HL-60 (cell line): ENCODE data around the gene RIPOR2.
"Not testable (repeated sequence)": the region's sequence is repeated elsewhere in the genome, so short reads cannot be mapped to it uniquely, and the experiment has no call there.

Experiments used
- DNase-seq, 2 experiments: peaks; one replicate each; pipeline ENCODE4 v3.0.0-alpha.2; 2010 to 2020; ENCODE audit warnings: low read depth in 1 of 2, low spot score in 1 of 2
- H3K27ac ChIP-seq: fragments of 250-450 bp; sonication (Bioruptor Pico); replicated peaks from 2 replicates; pipeline ENCODE4 v1.5.1; 2020; ENCODE audit warnings: mild to moderate bottlenecking, moderate library complexity
- H3K27me3 ChIP-seq: fragments of 250-450 bp; sonication (Bioruptor Pico); 2 replicates; pipeline ENCODE4 v1.5.1; 2021; ENCODE audit warnings: mild to moderate bottlenecking, moderate library complexity; ENCODE audit not compliant: insufficient read depth, poor library complexity, severe bottlenecking
- H3K4me3 ChIP-seq: replicated peaks from 2 replicates; pipeline ENCODE4 v1.5.1; 2011; ENCODE audit warnings: mild to moderate bottlenecking, control low read depth, low read length; ENCODE audit not compliant: insufficient read depth
- CTCF ChIP-seq: IDR thresholded peaks from one replicate; pipeline ENCODE4 v1.5.1; 2011; ENCODE audit warnings: low read length, control low read depth, inconsistent platforms; ENCODE audit not compliant: insufficient read depth
- GABPA ChIP-seq: IDR thresholded peaks from 2 replicates; pipeline ENCODE4 v1.6.1; 2012; ENCODE audit warnings: low read depth
- POLR2AphosphoS5 ChIP-seq: IDR thresholded peaks from 2 replicates; pipeline ENCODE4 v1.6.1; 2012; ENCODE audit warnings: low read depth
- REST ChIP-seq: IDR thresholded peaks from 2 replicates; pipeline ENCODE4 v1.6.1; 2012; ENCODE audit warnings: low read depth; ENCODE audit not compliant: insufficient replicate concordance
- SPI1 ChIP-seq: IDR thresholded peaks from 2 replicates; pipeline ENCODE4 v1.6.1; 2012; ENCODE audit warnings: low read depth, mild to moderate bottlenecking, borderline replicate concordance

Gene RIPOR2

GRCh38 chr6:24929242-24929641 lies 6.5 kb downstream of the RIPOR2 start:
- TF ChIP-seq SPI1, result no peak
- no peak for TF ChIP-seq REST
- TF ChIP-seq GABPA, result no peak
- TF ChIP-seq CTCF, result no peak
- no peak for TF ChIP-seq POLR2AphosphoS5
- DNase-seq, result no peak
- H3K27ac ChIP-seq, result no peak overlapping the region
- H3K4me3 ChIP-seq, result no peak overlapping the region
- peaks cover 6% of the 10 kb centered on the region for H3K27me3 ChIP-seq

GRCh38 chr6:24927985-24928745 lies 7.6 kb downstream of the RIPOR2 start:
- no peak for DNase-seq
- no peak for TF ChIP-seq CTCF
- TF ChIP-seq GABPA, result no peak
- TF ChIP-seq REST, result no peak
- TF ChIP-seq POLR2AphosphoS5, result no peak
- no peak for TF ChIP-seq SPI1
- H3K4me3 ChIP-seq, result no peak overlapping the region
- H3K27me3 ChIP-seq, result peaks cover 6% of the 10 kb centered on the region
- no peak overlapping the region for H3K27ac ChIP-seq

GRCh38 chr6:24927277-24927955 lies 8.3 kb downstream of the RIPOR2 start:
- Histone ChIP-seq H3K4me3 (no peak overlapping the region), H3K27me3 (peaks cover 6% of the 10 kb centered on the region), H3K27ac (no peak overlapping the region)
- no peak for DNase-seq
- TF ChIP-seq REST (no peak), CTCF (no peak), POLR2AphosphoS5 (no peak), SPI1 (no peak), GABPA (no peak)

- H3K27ac ChIP-seq, DNase-seq, H3K27me3 ChIP-seq, H3K4me3 ChIP-seq: not testable (repeated sequence)
These were observed 9.1 kb downstream of the RIPOR2 start for GRCh38 chr6:24926647-24927046.
